Tongue (tissue), 2 donors: ENCODE data around the gene TRAF3IP1. TPM values are rescaled to one million over a fixed set of nuclear protein-coding genes. Genes with fewer than 3 reads are reported as not detected.
A peak's percentile ranks its signal among the peaks of the same experiment; 100 is the strongest.
"Not testable (repeated sequence)": the region's sequence is repeated elsewhere in the genome, so short reads cannot be mapped to it uniquely, and the experiment has no call there.

Experiments used
- DNase-seq: peaks from one replicate; pipeline ENCODE4 v3.0.0-alpha.2; 2015
- total RNA-seq: library from RNA; depleted of rRNA; stranded (reverse); fragments of >200 nt; gene quantifications from one replicate; pipeline ENCODE4 v1.2.3, GENCODE V29; 2014

TRAF3IP1 gene, protein sequence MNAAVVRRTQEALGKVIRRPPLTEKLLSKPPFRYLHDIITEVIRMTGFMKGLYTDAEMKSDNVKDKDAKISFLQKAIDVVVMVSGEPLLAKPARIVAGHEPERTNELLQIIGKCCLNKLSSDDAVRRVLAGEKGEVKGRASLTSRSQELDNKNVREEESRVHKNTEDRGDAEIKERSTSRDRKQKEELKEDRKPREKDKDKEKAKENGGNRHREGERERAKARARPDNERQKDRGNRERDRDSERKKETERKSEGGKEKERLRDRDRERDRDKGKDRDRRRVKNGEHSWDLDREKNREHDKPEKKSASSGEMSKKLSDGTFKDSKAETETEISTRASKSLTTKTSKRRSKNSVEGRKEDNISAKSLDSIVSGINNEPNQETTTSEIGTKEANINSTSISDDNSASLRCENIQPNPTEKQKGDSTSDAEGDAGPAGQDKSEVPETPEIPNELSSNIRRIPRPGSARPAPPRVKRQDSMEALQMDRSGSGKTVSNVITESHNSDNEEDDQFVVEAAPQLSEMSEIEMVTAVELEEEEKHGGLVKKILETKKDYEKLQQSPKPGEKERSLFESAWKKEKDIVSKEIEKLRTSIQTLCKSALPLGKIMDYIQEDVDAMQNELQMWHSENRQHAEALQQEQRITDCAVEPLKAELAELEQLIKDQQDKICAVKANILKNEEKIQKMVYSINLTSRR
- total RNA-seq, result 3.5 TPM

DNA sequence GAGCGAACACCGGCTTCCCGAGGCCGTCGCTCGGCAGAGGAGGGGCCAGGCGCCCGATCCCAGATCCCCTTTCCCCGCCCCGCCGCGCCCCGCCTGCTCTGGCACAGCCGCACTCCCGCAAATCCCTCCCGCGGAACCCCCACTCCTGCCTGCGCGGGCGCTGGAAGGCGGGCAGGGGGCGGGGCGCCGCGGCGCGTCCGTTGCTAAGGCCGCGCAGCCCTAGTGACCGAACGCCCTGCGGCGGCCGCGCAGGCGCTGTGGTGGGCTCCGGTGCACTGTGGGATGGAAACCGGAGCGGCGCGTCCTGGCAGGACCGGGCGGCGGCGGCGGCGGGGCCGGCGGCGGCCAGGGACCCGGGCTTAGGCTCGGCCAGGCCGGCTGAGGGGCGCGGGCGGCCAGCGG lies at the start of gene TRAF3IP1:
Gene TRAF3IP1 (plus strand): TSS at position 273 of the 402 bp plus-strand sequence. CDS start 145 bp downstream, outside the sequence.
- DNase-seq, result peak; percentile 97

DNA sequence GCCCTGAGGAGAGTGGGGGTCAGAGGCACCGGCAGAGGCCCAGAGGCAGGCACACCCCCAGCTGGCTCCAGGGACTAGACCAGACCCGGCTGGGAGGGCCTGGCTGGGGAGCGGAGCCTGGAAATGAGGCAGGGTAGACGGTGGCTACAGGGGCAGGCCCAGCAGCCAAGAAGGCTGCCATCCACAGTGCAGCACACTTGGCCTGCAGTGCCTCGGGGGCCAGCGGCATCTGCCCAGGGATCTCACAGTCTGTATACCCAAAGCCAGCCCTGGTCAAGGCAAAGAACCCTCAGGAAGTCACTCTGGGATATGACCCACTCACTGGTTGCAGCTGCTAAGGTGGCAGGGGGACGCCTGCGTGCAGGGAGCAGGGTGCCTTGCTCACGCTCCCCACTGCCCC lies 49.7 kb upstream of the TRAF3IP1 start:
- DNase-seq, result no peak

DNA sequence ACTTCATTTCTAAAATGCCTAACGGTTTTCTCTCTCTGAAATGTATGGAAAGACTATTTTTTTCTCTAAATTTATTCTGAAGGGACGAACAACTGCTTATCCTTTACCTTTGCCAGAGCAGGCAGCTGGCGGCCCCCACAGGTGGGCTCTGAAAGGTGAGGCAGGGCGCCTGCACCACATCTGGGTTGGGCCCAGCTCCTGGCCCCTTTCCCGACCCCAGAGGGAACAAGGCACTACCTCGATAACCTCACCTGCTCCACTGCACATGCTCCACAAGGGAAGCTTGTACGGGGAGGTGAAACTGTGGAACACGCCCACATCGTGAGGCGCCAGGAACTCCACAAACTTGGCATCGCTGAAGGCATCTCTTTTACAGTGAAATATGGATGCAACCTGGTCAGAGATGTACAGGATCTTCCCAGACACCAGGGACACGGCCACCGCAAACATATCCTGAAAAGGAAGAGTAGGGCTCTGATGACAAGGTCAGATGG lies 49.2 kb upstream of the TRAF3IP1 start:
- DNase-seq, result no peak

DNA sequence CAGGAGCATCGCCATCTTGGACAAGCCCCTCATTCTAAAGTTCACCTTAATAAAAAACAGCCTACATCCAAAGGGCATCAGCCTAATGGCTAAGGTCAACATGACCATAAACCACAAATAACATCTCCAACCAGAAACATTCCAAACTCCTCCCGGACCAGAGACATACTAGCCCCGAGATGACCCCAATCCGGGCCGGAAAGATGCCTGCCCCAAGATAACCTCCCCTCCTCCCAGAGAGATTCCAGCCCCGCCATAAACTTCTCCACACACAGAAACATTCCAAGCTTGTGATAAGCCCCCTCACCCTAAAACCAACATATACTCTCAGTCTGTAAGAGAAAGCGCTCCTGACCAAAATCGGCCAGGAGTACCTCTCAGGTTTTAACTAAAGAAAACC lies 48.6 kb upstream of the TRAF3IP1 start:
- DNase-seq, result not testable (repeated sequence)

DNA sequence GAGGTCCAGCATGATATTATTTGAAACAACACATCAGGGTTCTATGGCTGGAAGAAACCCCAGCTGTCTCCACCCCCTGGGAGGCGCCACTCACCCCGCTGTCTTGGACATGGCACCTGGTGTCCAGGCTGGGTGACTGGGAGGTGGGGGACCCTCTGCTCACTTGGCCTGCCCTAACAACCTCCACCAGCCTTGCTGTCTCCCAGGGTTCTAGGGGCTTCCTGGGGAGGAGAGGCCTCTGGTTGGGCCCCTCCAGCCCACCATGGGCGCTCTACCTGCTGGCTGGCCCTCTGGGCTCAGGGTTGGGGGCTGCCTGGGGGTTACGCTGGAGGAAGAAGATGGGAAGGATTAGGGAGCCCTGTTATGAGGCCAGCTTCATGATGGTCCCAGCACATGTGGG lies 48.2 kb upstream of the TRAF3IP1 start:
- DNase-seq, result no peak

DNA sequence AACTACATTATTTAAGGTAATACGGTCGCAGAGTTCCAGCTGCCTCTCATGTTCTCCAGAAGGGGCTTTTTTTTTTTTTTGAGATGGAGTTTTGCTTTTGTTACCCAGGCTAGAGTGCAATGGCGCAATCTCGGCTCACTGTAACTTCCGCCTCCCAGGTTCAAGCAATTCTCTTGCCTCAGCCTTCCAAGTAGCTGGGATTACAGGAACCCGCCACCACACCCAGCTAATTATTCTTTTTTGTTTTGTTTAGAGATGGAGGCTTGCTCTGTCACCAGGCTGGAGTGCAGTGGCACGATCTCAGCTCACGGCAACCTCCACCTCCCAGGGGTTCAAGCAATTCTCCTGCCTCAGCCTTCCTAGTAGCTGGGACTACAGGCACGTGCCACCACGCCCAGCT lies 46.9 kb upstream of the TRAF3IP1 start:
- DNase-seq, result not testable (repeated sequence)

DNA sequence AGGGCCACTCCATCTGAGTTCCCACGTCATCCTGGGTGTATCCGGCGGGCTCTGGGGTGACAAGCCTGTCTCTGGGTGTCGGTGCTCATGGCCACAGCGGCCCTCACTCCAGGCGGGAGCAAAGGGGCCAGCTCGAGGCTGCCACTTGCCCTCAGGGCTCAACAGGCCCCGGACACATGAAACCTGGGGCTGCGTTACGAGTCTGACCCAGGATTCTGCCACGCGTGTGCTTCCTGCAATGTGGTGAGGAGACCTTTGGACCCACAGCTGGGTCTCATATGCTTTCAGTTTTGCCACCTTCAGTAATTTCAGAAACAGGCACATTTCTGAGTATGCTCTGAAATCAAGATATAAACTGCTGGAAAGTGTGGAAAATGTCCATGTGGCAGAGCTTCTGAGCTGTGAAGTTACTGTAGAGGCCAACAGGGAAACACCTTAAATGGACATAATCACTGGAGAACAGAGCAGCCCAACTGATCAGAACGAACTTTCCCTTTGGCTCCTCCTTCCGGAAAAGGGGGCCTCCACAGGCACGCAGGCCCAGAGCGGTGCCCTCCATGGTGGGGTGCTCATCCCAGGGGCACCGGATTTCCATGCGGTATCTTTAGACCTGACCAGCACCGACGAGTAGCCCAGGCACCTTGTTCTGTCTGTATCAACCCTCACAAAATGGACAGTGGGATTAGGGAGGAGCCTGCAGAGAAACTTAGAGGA lies 46.0 kb upstream of the TRAF3IP1 start:
- DNase-seq, result no peak

DNA sequence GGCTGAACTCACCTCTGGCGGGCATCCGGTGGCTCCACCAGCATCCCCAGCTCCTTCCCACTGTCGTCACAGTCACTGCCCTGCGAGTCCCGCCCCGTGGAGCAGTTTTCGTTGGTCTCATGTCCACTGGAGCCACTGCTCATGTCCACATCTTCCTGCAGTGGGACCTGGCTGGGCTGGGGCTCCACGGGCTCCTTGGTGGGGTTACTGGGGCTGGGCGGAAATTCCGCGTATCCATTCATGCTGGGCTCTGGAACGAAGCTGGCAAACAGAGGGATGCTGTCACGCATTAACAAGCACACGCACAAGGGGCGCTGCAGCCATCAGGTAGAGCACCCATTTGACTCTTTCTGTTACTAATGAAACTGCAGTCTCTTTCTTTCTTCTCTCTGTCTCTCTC lies 42.6 kb upstream of the TRAF3IP1 start:
- DNase-seq, result no peak

DNA sequence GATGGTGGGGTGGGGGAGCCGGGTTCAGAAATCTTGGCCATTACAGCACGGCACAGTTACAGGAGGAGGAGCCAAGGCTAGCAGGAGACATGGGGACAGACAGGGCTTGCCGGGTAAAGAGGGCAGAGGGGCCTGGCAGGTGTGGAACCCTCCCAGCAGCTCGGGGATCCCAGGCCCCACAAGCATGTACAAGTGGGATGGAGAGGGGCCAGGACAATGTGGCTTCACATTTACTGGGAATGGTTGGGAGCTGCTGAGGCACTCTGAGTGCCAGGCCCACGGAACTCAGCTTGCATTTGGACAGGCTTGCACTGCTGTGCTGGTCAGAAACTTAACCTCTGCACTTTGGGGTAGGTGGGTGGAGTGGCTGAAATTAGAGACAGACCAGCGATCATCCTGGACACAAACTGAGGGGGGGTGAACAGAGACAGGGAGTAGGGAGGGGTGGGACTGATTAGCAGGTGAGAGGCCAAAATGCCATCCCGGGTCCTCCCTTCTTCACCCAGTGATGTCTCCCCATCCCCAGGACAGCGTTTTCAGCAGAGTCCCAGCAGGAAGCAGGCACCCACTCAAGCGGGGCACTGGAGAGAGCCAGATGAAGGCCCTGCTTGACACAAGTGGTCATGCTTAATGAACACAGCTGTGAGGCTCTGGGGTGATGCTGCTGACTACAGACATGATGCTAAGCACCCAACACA lies 41.5 kb upstream of the TRAF3IP1 start:
- DNase-seq, result no peak

DNA sequence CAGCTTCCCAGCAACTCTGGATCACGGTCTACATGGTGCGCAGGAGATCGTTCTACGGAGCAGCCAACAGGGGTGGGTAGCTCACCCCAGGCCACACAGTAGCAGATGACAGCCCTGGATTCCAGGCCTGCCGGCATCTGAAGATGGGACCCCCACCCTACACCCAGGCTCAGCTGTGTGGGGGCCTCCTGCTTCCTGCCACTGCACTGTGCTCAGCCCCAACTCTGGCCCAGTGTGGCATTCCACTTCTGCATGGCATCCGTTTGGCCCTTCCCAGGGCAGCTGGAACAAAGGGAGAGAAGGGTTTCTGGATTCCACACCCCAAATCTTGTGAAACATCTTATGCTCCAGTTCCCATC lies 41.0 kb upstream of the TRAF3IP1 start:
- no peak for DNase-seq

DNA sequence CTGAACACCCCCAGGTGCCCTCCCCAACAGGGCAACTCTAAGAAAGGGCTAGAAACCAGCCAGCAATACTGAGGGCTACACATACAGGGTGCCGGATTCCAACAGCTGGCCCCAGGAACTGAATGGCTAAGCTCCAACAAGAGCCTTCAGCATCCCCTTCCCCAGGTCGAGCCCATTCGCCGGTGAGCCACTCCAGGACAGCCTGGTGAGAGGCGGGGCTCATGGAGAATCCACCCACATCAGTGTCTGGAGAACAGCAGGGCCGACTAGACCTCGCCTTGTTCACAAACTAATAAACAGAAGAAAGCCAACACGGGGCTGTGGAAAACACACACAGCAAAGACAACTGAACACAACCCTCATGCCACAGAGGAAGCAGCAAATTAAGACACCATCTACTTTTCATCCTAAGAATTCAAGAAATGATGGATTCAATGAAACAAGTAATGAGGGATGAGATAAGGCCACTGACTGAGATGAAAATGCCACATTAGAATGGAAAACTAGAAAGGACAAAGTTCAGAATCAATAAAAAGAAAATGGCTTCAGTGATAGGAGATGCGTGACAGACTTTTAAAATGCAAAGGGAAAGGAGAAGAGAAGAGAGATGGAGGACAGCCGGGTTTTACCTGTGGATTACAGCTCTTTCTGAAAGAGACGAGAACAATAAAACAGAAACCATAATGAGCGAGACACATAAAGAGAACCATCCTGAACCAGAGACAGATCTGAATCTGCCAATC lies 40.1 kb upstream of the TRAF3IP1 start:
- DNase-seq, result no peak

DNA sequence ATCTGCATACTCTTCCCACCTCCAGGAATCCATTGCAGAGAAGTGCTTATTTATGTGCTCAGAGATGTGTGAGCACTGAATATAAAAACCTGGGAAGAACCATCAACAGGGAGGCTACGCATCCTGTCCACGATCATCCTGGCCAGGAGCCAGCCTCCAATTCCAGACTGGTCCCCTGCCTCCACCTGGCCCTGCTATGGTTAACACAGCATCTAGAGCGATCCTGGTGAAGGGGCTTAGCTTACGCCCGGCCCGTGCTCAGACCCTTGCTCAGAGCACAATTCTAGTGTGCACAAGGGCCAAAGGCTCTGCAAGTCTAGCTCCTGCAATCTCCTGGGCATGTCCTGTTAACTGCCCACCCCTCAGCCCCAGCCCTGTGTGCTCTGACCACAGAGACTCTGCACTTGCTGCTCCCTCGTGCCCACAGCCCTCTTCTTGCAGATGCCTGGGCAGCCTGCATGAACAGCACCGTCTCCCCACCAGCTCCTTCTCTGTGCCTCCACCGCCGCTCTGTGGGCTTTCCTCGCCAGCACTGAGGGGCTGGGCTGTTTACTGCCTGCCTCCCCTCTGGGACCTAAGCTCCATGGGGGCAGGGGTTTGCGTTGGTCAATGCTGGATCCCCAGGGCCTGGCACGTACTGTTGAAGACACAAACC lies 38.4 kb upstream of the TRAF3IP1 start:
- DNase-seq, result no peak

DNA sequence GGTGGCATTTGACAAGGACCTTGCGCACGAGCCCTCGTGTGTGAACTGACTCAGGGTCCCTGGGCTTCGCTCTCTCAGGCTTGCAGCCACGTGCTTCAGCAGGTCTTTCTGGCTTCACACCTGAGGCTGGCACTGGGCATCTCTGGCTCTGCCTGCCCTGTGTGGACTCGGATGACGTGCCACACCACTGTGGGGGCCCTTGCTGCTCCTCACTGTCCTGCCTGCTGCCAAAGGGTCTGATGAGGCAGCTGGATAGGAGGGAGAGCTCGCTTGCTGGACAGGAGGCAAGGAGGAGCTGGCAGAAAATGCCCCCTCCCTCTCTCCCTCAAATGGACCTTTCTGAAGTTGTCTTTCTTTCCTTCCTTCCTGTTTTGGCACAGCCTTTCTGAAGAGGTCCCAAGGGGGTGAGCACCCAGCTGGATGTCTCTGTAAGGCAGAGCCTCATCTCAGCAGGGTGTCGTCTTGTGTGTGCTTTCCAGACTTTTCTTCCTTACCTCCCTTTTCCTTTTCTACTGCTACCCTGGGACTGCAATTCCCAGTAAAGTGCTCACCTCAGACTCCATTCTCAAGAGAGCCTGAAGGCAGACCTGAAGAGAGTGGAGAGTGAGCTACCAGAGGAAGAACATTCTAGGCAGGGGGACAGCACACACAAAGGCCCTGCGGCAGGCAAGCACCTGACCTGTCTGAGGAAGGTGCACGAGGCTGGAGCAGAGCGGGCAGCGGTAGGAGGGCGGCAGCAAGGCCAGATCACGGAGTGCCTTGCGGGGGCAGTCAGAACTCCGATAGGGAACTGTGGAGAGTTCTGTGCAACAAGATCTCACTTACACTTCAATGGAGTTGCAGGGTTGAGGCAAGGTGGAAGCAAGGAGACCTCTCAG lies 37.2 kb upstream of the TRAF3IP1 start:
- no peak for DNase-seq

DNA sequence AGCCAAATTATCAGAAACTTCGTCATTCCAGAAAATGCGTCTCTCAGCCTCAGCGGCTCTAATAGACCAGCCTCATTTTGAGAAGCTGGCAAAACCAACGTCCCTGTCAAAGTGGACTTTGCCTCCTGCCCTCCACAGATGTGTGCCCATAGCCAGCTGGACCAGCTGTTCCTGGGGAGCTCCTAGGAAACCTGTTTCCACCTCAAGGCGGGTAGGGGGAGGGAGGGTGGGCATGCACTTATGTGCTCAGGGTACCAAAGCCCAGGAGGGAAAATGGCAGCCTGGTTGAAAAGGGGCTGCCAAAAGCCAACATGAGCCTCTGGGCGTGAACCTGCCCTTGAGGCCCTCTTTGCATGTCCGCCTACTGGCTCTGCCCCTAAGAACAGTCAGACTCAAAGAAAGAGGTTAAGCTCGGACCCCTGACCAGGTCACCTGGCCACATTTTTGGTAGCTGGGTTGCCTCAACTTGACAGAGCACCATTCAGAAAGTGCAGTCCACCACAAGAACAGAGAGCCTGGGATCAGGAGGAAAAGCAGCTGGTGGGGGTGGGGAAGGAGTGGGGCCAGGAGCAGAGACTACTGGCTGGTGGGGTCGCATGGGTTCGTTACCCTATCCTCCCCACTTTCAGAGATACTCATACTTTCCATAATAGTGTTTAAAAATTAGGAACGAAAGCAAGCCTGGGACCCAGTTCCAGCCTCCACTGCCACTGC lies 35.4 kb upstream of the TRAF3IP1 start:
- no peak for DNase-seq

DNA sequence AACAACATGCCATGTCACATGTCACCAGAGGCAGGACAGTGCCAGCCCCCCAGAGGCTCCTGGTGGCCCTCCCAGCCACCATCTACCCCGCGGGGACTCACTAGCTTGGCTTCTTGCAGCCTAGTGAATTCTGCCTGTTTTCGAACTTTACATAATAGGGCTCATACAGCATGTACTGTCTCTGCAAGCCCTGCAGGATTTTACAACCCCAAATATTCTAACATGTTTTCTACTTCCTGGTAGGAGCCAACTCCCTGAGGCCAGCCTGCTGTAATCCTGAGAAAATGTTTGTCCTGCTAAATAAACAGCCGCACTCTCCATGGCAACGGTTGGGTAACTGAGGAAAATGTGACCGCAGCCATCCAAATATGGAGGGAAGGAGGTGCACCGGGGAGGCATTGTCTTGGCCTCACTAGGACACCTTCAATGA lies 34.6 kb upstream of the TRAF3IP1 start:
- peak; percentile 90 for DNase-seq

DNA sequence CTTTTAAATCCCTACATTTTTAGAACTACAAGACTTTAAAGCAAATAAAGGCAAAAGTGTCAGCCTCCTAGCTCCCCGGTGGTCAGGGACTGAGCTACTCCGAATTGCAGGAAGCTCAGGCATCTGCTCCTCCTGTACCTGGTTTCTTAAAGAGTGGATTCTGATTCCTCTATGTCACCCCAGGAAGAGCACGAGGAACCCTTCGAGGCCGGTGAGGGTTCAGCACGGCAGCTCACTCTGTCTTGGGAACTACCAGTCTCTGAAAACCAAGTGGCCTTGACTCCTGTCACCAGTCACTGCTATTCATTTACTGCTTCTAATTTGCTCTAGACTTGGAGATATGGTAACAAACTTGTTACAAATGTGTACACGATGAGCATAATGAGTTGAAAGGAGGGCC lies 34.2 kb upstream of the TRAF3IP1 start:
- no peak for DNase-seq

DNA sequence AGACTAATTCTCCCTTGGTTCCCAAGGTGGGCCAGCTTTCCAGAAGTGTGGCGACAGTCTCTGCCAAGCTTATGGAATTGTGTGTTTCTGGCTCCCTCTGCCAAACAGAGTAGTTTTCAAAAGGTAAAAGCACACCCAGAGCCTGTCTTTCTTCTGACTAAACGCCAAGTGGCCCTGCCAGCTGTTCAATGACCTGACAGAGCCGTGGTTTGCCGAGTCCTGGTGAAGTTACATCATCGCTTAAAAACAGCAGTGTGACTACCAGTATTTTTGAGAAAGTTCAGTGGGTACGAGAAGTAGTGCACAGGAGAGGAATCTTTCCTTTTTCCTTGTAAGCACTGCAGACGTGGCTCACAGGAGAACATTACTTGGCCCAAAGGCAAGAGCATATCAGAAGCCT lies 33.8 kb upstream of the TRAF3IP1 start:
- peak; percentile 73 for DNase-seq

DNA sequence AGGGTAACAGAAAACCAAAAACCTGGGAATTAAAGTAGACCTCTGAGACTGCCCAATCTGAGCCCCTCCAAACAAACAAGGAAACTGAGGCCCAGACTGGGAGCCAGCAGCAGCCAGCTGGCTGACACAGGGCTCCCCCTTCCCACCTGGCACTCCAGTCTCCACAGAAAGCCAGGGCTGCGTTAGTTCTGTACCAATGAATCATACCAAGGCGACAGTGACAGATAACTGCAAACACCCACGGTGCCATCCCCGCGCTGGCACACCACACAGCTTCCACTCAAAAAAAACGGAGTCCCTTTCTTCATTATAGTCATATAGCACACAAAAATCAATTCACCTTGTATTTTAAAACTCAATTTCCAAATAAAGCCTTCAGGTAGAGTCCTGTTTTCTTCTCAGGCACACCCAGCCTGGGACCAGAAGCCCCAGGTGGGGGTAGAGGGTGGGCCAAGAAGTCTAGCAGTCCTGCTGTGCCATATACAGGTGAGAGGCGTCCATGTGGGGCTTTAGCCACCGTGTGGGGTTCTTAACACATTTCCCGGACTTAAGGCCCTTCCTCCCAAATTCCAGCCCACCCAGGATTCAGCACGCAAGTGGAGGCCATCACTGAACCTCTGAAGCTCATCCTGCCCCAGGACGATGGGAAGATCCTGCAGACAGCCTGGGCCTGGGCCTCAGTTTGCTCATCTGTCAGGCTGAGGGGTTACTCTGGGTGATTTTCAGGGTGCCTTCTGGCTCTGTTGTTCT lies 33.2 kb upstream of the TRAF3IP1 start:
- no peak for DNase-seq
